Right renal cortex interstitium (tissue), 3 donors: ENCODE results near the gene PTAR1. TPM values are rescaled to one million over a fixed set of nuclear protein-coding genes. Genes with fewer than 3 reads are reported as not detected.
A peak's percentile ranks its signal among the peaks of the same experiment; 100 is the strongest.

ENCODE experiments used
- DNase-seq, 3 donors: peaks; one replicate each; pipeline ENCODE4 v3.0.0-alpha.2; 2013; ENCODE audit warnings: low read depth in 3 of 3, low spot score in 2 of 3
- polyA plus RNA-seq, 3 donors: library from polyadenylated mRNA; unstranded; fragments of 120-200 nt; gene quantifications; one replicate each; pipeline ENCODE4 v1.2.1, GENCODE V29; 2013; ENCODE audit not compliant: insufficient read length in 3 of 3

The PTAR1 gene
- polyA plus RNA-seq, 3 donors = 55.6 to 57.5 (median 56.2) TPM

DNA sequence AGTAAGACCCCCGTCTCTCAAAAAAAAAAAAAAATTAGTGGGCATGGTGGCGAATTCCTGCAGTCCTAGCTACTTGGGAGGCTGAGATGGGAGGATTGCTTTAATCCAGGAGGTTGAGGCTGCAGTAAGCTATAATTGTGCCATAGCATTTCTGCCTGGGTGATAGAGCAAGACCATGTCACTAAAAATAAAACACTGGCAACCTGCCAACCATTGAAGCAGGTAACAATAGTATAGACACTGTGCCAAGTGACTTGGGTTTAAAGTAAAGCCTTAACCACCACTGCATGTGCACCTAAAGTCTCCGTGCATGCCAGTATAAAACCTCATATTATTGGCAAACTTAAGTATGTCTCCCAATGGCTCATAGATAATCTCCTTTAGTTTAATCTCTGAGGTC, 84.2 kb downstream of the PTAR1 start:
- no peak for DNase-seq

DNA sequence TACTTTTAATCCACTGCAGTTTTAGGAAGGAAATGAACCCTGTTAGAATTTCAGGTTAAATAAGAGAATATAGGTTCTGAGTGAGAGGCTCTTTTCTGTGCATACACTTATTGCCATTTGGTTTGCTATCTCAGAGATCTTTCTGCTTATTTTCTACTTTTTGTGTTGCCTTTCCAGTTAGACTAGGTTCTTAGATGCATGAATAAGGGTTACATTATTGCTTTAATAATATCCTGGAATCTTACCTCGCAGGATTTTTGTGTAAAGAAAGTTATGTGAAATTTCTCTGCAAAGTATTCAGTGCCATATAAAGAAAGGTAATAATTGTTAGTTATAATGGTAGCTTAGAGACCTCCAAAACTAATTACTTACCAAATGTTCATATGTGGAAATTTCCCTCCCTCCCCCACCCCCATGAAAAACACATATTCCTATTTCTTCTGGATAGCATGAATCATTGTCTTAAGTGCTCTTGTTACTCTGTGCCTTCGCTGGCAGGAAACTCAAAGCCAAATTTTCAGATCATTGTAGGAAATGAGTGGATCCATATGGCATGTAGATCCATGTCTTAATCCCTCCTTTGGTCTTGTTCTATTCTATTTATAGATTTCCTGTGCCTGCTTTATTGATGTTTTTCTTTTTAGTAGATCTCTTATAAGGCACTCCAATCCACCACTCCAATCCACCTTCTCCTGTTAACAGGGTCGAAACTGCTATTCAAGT, 84.9 kb downstream of the PTAR1 start:
- DNase-seq = no peak

DNA sequence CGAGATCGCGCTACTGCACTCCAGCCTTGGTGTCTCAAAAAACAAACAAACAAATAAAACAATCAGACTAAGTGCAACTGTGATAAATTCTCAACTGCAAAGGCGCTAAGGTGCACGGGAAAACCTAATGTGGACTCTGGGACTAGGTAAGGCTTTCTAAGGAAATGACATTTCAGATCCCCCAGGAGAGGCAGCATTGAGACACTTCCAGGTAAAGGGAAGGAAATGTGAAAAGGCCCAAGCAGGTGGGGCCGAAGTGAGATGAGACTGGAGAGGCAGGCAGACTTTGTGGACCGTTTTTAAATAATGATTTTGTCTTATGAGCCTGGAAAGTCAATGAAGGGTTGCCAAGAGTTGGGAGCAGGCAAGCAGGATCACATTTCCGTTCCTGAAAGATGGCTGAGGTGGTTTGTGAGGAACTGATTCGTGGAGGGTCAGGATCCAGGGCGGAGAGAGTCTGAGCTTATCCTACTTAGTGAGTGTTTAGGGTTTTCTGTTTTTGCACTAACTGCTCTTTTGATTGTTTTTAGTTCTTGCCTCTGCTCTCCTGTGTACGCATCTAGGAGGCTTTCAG, 85.6 kb downstream of the PTAR1 start:
- DNase-seq = no peak

DNA sequence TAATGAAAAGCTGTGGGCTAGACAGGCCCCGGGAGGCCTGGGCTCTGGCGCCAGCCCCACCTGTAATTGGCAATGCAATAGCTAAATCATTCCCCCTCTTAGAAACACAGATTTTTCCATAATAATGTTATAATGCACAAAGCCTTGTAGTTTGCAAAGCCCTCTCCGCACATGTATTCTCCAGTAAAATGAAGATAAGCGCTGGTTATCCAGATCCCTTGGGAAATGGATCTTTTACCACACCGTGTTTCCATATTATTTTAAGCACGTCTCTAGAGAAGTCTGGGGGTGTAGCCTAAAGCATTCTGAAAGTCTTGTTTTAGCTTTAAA, 86.5 kb downstream of the PTAR1 start:
- DNase-seq = no peak

DNA sequence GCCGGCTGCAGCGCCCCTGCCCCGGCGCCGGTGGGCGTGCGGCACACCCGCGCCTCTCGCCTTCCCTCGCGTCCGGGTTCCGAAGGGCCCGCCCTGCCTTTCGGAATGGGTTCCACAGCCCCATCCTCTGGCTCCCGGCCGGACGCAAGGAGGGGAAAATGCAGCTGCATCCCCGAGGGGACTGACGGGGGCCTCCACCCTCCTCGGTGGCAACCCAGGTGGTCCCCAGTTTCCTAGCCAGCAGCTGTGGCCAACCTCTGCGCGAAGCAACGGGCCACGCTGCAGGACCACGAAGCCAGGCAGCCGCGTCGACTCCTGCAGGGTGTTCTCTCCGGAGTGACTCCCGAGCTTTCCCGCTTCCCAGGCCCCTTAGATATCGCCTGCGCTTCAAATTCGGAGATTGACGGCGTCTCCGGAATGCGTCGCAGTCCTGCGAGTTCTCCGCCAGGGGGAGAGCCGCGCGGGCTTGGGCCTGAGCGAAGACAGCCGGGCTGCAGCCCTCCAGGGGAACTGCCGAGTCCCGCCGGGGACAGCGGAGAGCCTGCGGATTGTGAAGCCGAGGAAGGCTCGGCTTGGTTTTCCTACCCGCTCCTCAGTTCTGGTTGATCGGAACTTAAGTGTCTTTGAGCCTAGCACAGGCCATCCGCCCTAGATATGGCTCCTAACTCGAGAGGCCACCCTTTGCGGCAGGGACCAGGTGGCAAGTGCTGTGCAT, 87.1 kb downstream of the PTAR1 start:
- peak; percentile 77 to 81 (median 78) for DNase-seq

DNA sequence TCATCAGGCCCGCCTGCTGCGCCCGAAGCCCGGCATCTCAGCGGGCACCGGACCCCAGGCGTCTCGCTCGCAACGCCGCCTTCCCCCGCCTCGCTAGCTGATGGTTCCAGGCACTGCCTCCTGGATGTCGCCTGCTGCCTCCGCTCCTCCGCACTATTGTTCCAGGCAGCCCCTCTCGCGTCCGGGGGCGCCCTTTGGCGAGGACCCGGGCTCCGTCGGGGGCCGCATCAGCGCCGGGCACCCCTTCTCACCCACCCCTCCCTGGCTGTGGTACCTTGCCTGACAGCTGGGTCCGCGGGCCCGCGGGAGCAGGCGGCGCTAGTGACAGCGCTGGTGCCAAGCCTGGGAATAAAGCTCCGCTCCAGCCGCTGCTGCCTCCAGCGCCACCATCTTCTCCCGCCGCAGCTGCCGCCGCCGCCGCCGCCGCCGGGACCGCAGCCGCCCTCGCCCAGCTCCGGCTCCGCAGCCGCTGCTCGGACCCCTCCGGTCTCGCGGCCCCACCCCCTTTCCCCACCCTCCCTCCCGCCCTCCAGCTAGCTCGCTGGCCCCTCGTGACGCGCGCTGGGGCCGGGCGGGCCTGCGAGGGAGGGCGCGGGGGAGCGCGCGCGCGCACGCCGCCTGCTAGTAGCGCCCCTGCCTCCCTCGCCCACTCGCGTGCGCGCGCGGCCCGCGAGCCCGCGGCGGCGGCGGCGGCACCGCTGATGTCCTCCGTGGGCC, 87.8 kb downstream of the PTAR1 start, which contains the start of gene APBA1:
Gene APBA1, minus strand, starts transcription at position 493 of the 717 bp plus-strand sequence.
- DNase-seq = peak in 1 of 3 donors; percentile 52

DNA sequence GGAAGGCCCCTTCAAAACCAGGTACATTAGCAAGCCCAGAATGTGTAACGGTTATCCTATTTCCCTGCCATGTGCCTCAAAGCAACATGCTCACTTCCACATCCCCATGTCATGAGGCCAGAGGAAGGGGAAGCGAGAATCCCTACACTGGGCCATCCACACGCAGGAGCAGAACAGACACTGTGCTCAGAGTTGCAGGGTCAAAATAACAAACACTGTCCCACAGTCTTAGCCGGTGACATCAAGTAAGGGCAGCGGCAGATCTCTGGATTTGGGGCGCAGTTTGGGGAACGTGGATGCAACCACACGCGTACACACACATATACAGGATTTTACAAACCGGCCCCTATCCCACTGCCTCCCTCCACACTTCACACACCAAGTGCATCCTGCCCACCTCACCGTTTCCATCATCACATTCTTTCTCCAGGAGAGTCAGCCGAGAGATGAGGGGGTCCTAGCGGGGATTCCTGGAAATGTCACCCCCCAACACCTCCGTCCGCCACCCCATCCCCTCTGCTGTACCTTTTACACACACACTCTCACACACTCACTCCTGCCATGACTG, 88.4 kb downstream of the PTAR1 start:
- no peak for DNase-seq

DNA sequence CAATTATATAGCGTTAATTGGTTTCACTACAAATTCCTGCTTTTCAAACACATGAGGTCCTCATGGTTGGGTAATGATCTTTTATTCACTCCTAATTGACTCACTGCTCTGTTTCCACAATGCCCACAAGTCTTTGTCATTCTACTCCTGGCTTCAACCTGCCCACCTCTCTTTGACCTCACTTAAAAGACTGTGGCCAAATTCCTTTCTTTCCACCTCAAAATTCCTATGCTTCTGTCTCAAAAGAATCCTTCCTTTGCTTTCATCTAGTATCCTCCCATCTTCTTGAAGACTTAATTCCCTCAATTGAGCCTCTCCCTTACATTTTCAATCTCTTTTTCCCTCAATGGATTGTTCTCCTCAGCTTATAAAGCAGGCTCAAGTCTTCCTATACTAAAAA, 92.5 kb downstream of the PTAR1 start:
- no peak for DNase-seq

DNA sequence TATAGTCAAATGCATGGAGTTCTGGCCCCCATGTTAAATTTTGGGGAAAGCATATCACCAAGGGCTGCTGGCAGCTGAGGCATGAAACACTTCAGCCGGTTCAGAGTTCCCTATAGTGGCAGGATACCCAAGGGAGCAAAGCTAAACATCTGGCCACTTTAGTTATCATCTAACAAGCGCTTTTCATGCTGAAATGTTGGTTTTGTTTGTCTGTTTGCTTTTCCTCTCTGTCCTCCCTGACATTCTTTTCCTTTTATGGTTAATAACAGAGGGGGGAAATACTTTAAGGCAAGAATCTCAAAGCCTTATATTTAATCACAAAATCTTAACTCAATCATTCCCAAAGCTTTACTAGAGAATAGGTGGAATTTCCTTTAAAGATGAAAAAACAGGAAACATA, 99.5 kb downstream of the PTAR1 start:
- DNase-seq = no peak

Other genes starting within 250 kb of the PTAR1 start
- 10 to 100 TPM; 13.8 to 17.6 (median 15.3) TPM for gene APBA1, start 87.6 kb downstream of the PTAR1 start, polyA plus RNA-seq
- gene CFAP95, start 60.8 kb upstream of the PTAR1 start, polyA plus RNA-seq = 1 to 10 TPM; 1.5 to 2.1 (median 2.0) TPM